ENCODE data around the gene MTMR2. TPM values are rescaled to one million over a fixed set of nuclear protein-coding genes. Genes with fewer than 3 reads are reported as not detected.
A peak's percentile ranks its signal among the peaks of the same experiment; 100 is the strongest.

The MTMR2 gene
- total and polyA plus RNA-seq, 10 of the 15 experiments (the other 5 are each of a cell fraction or from before 2014, with no cell fraction given) = 7.6 to 46.6 (median 22.5) TPM

- BruUV-seq (replicated peaks) = no TSS peak
- H3K4me2 ChIP-seq (ENCODE audit: control insufficient read depth, insufficient read depth) = peak overlapping the region; percentile 46
- H3K4me3 ChIP-seq = peak overlapping the region; percentile 87
- DNase-seq (ENCODE audit: low read depth, low spot score) (peak; percentile 24), FAIRE-seq (no peak), ATAC-seq (peak; percentile 29)
- in situ Hi-C loops (cut with MboI) = loop anchor here (5.0 kb wide), 1 partner anchor 596 kb away; the partner anchor contains the start of gene CCDC82
- H3K79me2 ChIP-seq (ENCODE audit: control insufficient read depth, insufficient read depth, low read length) = peaks cover 74% of the 10 kb centered on the region
- POLR2A ChIA-PET = interaction anchor here (0.6 to 5.5 kb wide), 15 partner anchors 11 to 724 kb away, joined by 3 to 29 read pairs (median 5); partner anchors contain the start of genes CCDC82, JRKL, SESN3 and SRSF8
- RAD21 ChIA-PET (ENCODE audit: unreplicated experiment) = interaction anchor here (0.7 to 3.1 kb wide), 13 partner anchors 11 to 722 kb away, joined by 3 to 20 read pairs (median 4); partner anchors contain the start of genes CCDC82, JRKL and SESN3
- CTCF ChIA-PET = interaction anchor here (0.6 to 3.3 kb wide), 21 partner anchors 11 to 724 kb away, joined by 3 to 16 read pairs (median 4); partner anchors contain the start of genes MAML2, SESN3 and SRSF8
- intact Hi-C loops (cut with micrococcal nuclease; ENCODE audit: unreplicated experiment) = loop anchor here (5.0 kb wide), 2 partner anchors 131 to 636 kb away; partner anchors contain the start of gene MTMR2
- 2% methylated on average over 29 of the region's 29 CpGs for WGBS (ENCODE audit: insufficient coverage, insufficient replicate concordance, low lambda C conversion rate, missing lambda C conversion rate)
- no peaks in the 10 kb centered on the region for H3K9me3 ChIP-seq (replicated peaks; ENCODE audit: control insufficient read depth, insufficient read depth, low read length)
- peaks cover 0 to under 1% of the 10 kb centered on the region in 2 experiments; a peak in 2 of 4 replicates for H3K36me3 ChIP-seq (ENCODE audit: control insufficient read depth in 2 of 2, insufficient read depth in 2 of 2, low read length in 1 of 2)
- peak overlapping the region; percentile 90 for H3K27ac ChIP-seq (ENCODE audit: control insufficient read depth, insufficient read depth)
- peak overlapping the region; percentile 83 for H2AFZ ChIP-seq (ENCODE audit: control insufficient read depth, low read depth, low read length)
- 0 out of 2 replicates have a peak, but pooled peaks cover 3% of the 10 kb centered on the region for H3K4me1 ChIP-seq (ENCODE audit: control insufficient read depth, insufficient read depth, low read length)
- SMC1A ChIA-PET (ENCODE audit: uncharacterized antibody, unreplicated experiment) = interaction anchor here (0.8 to 5.6 kb wide), 22 partner anchors 9 to 723 kb away, joined by 3 to 37 read pairs (median 4); partner anchors contain the start of genes CCDC82, JRKL and MAML2
- H4K20me1 ChIP-seq (ENCODE audit: control insufficient read depth, insufficient read depth) = no peaks in the 10 kb centered on the region
- peak overlapping the region; percentile 94 for H3K9ac ChIP-seq (ENCODE audit: control insufficient read depth, insufficient read depth, low read length)
- H3K27me3 ChIP-seq (replicated peaks in 1 of 2; ENCODE audit: control insufficient read depth in 2 of 2, insufficient read depth in 2 of 2, low read length in 1 of 2) = no peaks in the 10 kb centered on the region
- TF ChIP-seq EGR1 (IDR thresholded peaks at IDR 0.05; ENCODE audit: borderline replicate concordance in 1 of 2, low read depth in 2 of 2, low read length in 2 of 2) = 0 out of 3 replicates have a peak, but pooled peaks of 1 of the 2 experiments have one; percentile 3
- peak; percentile 10; the same call in 1 of the 2 replicates for TF ChIP-seq POLR2AphosphoS5 (IDR thresholded peaks at IDR 0.05; ENCODE audit: low read length)
- no peak for TF ChIP-seq SP1 (IDR thresholded peaks at IDR 0.05; ENCODE audit: low read depth, low read length)
- no peak for TF ChIP-seq RCOR1 (conservative IDR thresholded peaks at IDR 0.05; ENCODE audit: low read depth, low read length)
- TF ChIP-seq PAX8 (IDR thresholded peaks at IDR 0.05) = 0 out of 2 replicates have a peak, but pooled peaks have one; percentile 53
- TF ChIP-seq NKRF (conservative IDR thresholded peaks at IDR 0.05) = no peak
- peak; percentile 18; the same call in 1 of the 2 replicates for TF ChIP-seq ATF3 (IDR thresholded peaks at IDR 0.05; ENCODE audit: borderline replicate concordance, extremely low read depth, low read depth, low read length)
- TF ChIP-seq POLR2A (IDR thresholded peaks at IDR 0.05; ENCODE audit: low read depth, low read length) = peak; percentile 16; the same call in 1 of the 2 replicates
- no peak for TF ChIP-seq ZNF24 (IDR thresholded peaks at IDR 0.05)
- no peak; the same call in 1 of the 2 replicates for TF ChIP-seq CREM (IDR thresholded peaks at IDR 0.05; ENCODE audit: low read depth)
- TF ChIP-seq IKZF2 (IDR thresholded peaks at IDR 0.05) = peak in 1 of 2 experiments; percentile 16; a peak in 1 of 4 replicates
- TF ChIP-seq RAD51 (IDR thresholded peaks at IDR 0.05) = peak; percentile 97
- TF ChIP-seq USF1 (IDR thresholded peaks at IDR 0.05; ENCODE audit: borderline replicate concordance, extremely low read length, insufficient read depth, low read depth, low read length) = peak; percentile 80
- peak; percentile 19; the same call in 1 of the 2 replicates for TF ChIP-seq SMARCA5 (IDR thresholded peaks at IDR 0.05)
- TF ChIP-seq SMAD1 (IDR thresholded peaks at IDR 0.05; ENCODE audit: low read depth, partially characterized antibody) = peak; percentile 13
- TF ChIP-seq SREBF1 (IDR thresholded peaks at IDR 0.05; ENCODE audit: low read length) = no peak
- TF ChIP-seq ZBED1 (IDR thresholded peaks at IDR 0.05; ENCODE audit: borderline replicate concordance) = no peak
- no peak for TF ChIP-seq ZNF207 (IDR thresholded peaks at IDR 0.05; ENCODE audit: borderline replicate concordance)
- TF ChIP-seq BHLHE40 (IDR thresholded peaks at IDR 0.05; ENCODE audit: borderline replicate concordance in 1 of 2, low read depth in 2 of 2, low read length in 1 of 2) = peak; percentile 39 to 67; a peak in 2 of 4 replicates
Observed at GRCh38 chr11:95790933-95791708, 132.8 kb downstream of the MTMR2 start.
